Common myeloid progenitor, CD34-positive (primary cell): ENCODE measurements around the gene ISOC1.

Experiments
- CTCF ChIA-PET: fragments of 350-600 bp; sonication (Branson Sonifier 250); formaldehyde crosslinking; loops from one replicate; lab custom pipeline; 2021; ENCODE audit warnings: antibody characterized with exemption; lab: Charles Lee
- POLR2A ChIA-PET: fragments of 350-600 bp; sonication (Branson Sonifier 250); formaldehyde crosslinking; loops from one replicate; lab custom pipeline; 2021; ENCODE audit warnings: antibody characterized with exemption; lab: Charles Lee
- DNase-seq, 3 donors: peaks; one replicate each; pipeline versions ENCODE4 v3.0.0 to v3.0.0-alpha.2; 2013
- H3K27ac ChIP-seq, 2 experiments: 1 replicate in 1 of 2; 2 replicates in 1 of 2; pipeline ENCODE4 v1.7.0; 2013; ENCODE audit warnings: inconsistent platforms in 2 of 2, low read length in 2 of 2, mild to moderate bottlenecking in 2 of 2, low read depth in 1 of 2, moderate library complexity in 1 of 2; ENCODE audit not compliant: severe bottlenecking in 2 of 2, insufficient read depth in 1 of 2, poor library complexity in 1 of 2
- H3K27me3 ChIP-seq, 5 experiments: replicated peaks in 2 of 5; 1 replicate in 3 of 5; 2 replicates in 2 of 5; pipeline versions ENCODE4 v1.6.1 to v1.7.0; 2013; ENCODE audit warnings: low read length in 4 of 5, mild to moderate bottlenecking in 2 of 5, moderate library complexity in 2 of 5, inconsistent platforms in 1 of 5; ENCODE audit not compliant: insufficient read depth in 5 of 5, control insufficient read depth in 4 of 5
- H3K36me3 ChIP-seq, 4 experiments: 1 replicate in 2 of 4; 2 replicates in 2 of 4; pipeline versions ENCODE4 v1.6.1 to v1.7.0; 2013; ENCODE audit warnings: low read length in 3 of 4, control low read depth in 1 of 4, mild to moderate bottlenecking in 1 of 4; ENCODE audit not compliant: control insufficient read depth in 4 of 4, insufficient read depth in 4 of 4
- H3K4me1 ChIP-seq, 4 experiments: 1 replicate in 3 of 4; 2 replicates in 1 of 4; pipeline versions ENCODE4 v1.6.1 to v1.7.1; 2013; ENCODE audit warnings: low read length in 3 of 4, mild to moderate bottlenecking in 3 of 4, control low read depth in 1 of 4, inconsistent platforms in 1 of 4, moderate library complexity in 1 of 4; ENCODE audit not compliant: control insufficient read depth in 4 of 4, insufficient read depth in 4 of 4; ENCODE audit errors: control extremely low read depth in 1 of 4
- H3K4me3 ChIP-seq, 7 experiments: 1 replicate in 4 of 7; 2 replicates in 3 of 7; pipeline versions ENCODE4 v1.5.1 to v1.7.0; 2013; ENCODE audit warnings: mild to moderate bottlenecking in 7 of 7, low read length in 6 of 7, moderate library complexity in 6 of 7, inconsistent platforms in 2 of 7, low read depth in 2 of 7, control low read depth in 1 of 7; ENCODE audit not compliant: insufficient read depth in 4 of 7, control insufficient read depth in 1 of 7; ENCODE audit errors: extremely low read depth in 1 of 7
- H3K9me3 ChIP-seq, 5 experiments: 1 replicate in 4 of 5; 2 replicates in 1 of 5; pipeline versions ENCODE4 v1.6.1 to v1.7.1; 2013; ENCODE audit warnings: low read length in 4 of 5, mild to moderate bottlenecking in 2 of 5, inconsistent platforms in 1 of 5, low read depth in 1 of 5, moderate library complexity in 1 of 5; ENCODE audit not compliant: control insufficient read depth in 4 of 5, insufficient read depth in 2 of 5; ENCODE audit errors: control extremely low read depth in 1 of 5
- WGBS: methylation state at CpG from one replicate; pipeline ENCODE4 v1.1.5; 2013; ENCODE audit not compliant: insufficient coverage; 5-methylcytosine and 5-hydroxymethylcytosine counted together

Gene ISOC1

GRCh38 chr5:129155876-129156275 lies 61.3 kb downstream of the ISOC1 start:
- Histone ChIP-seq H3K4me1 (no peaks in the 10 kb centered on the region), H3K4me3 (no peak overlapping the region), H3K36me3 (no peaks in the 10 kb centered on the region), H3K27me3 (no peaks in the 10 kb centered on the region), H3K9me3 (no peaks in the 10 kb centered on the region), H3K27ac (no peak overlapping the region)
- no peak for DNase-seq
- WGBS, result 93% methylated on average over 3 of the region's 3 CpGs
- POLR2A ChIA-PET, result no interaction called here
- CTCF ChIA-PET, result no interaction called here

- Histone ChIP-seq H3K4me3 (no peak overlapping the region), H3K27me3 (no peaks in the 10 kb centered on the region), H3K27ac (no peak overlapping the region), H3K4me1 (no peaks in the 10 kb centered on the region), H3K9me3 (peaks cover 0 to 22% (median 2%) of the 10 kb centered on the region in 5 experiments), H3K36me3 (no peaks in the 10 kb centered on the region)
- DNase-seq, result no peak
- ChIA-PET CTCF (no interaction called here), POLR2A (no interaction called here)
These were observed 67.3 kb downstream of the ISOC1 start for GRCh38 chr5:129161830-129162229.
